ENCODE results near the gene TRAFD1.

TRAFD1 gene

DNA sequence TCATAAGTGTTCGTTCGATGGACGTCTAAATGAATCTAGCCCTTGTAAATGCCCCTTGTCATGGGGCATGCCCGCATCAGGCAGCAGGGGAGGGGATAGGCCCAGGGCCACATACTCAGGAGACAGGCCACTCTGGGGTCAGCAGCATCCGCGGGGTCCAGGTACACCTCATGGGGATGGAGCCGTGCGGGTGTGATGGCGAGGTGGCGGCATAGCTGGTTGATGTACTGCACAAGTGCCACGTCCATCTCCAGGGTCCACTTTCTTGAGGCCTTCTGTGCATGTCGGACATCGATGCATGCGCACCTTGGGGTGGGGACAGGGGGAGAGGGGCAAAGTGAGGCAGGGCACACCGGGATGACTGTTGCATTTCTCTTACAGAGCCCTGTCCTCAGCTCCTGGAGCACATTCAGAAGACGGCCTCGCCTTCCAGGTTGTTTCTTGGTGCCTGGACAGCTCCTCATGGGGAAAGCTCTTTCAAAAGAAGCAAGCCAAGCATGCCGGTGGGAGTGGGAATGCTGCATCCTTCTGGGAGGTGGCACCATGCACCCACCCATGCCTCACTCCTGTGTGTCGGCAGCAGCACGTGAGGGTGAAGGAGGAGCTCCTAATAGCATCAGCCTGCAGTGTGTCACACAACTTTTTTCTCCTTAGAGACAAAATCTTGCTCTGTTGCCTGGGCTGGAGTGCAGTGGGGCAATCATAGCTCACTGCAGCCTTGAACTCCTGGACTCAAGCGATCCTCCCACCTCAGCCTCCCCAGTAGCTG, 47.4 kb downstream of the TRAFD1 start:
- Histone ChIP-seq H3K9me3 (ENCODE audit: insufficient read depth, low read length) (no peaks in the 10 kb centered on the region), H3K4me1 (ENCODE audit: insufficient read depth, insufficient read length) (peaks cover 3% of the 10 kb centered on the region), H3K27me3 (ENCODE audit: insufficient read depth, insufficient read length) (no peaks in the 10 kb centered on the region), H3K36me3 (ENCODE audit: insufficient read depth, insufficient read length, low read length) (peaks cover 50% of the 10 kb centered on the region), H3K4me3 (ENCODE audit: insufficient read length, low read depth) (no peak overlapping the region), H3K9ac (ENCODE audit: insufficient read length, low read depth) (no peak overlapping the region)
- no peak for DNase-seq (ENCODE audit: low read depth, low spot score)
- TF ChIP-seq ZNF274 (IDR thresholded peaks at IDR 0.05; ENCODE audit: low read depth, low read length) (no peak), SUZ12 (IDR thresholded peaks at IDR 0.05; ENCODE audit: extremely low read depth, insufficient read depth, insufficient read length) (no peak), YY1 (IDR thresholded peaks at IDR 0.05; ENCODE audit: insufficient read depth, insufficient read length) (no peak)

- TF ChIP-seq SUZ12 (IDR thresholded peaks at IDR 0.05; ENCODE audit: extremely low read depth, insufficient read depth, insufficient read length) = no peak
- no peak for TF ChIP-seq YY1 (IDR thresholded peaks at IDR 0.05; ENCODE audit: insufficient read depth, insufficient read length)
- no peak for TF ChIP-seq ZNF274 (IDR thresholded peaks at IDR 0.05; ENCODE audit: low read depth, low read length)
- Histone ChIP-seq H3K27me3 (ENCODE audit: insufficient read depth, insufficient read length) (no peaks in the 10 kb centered on the region), H3K4me3 (ENCODE audit: insufficient read length, low read depth) (no peak overlapping the region), H3K4me1 (ENCODE audit: insufficient read depth, insufficient read length) (no peaks in the 10 kb centered on the region), H3K9ac (ENCODE audit: insufficient read length, low read depth) (no peak overlapping the region), H3K36me3 (ENCODE audit: insufficient read depth, insufficient read length, low read length) (peaks cover 67% of the 10 kb centered on the region), H3K9me3 (ENCODE audit: insufficient read depth, low read length) (no peaks in the 10 kb centered on the region)
- no peak for DNase-seq (ENCODE audit: low read depth, low spot score)
Measured at GRCh38 chr12:112175361-112176155, 50.2 kb downstream of the TRAFD1 start.

DNA sequence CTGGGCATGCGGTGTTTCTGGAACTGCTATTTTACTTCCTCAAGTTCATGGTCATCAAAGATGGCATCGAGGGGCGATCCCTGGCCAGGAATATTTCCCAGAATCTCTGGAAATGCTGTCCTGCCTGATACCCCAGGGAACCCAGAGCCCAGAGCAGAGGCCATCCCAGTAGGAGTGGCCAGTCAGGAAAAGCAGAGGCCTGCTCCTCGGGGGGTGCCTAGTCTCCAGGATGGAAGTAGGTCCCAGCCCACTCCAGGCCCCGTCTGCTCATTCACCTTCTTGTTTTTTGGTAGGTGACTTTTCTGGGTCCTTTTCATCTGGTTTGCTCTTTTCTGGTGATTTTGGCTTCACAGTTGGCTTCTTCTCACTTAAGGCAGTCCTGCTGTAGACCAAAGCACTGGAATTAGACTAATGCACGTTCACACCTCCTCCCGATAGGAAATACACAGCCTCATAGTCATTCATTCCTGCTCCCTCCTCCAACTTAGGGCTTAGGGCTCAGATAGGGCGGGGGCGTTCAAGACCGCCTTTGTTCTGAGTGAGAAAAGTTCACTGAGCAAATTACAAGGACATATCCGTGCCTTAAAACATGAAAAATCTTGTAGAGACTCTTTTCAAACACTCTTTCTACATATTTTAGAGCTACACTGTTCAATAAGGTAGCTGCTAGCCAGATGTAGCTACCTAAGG, 51.1 kb downstream of the TRAFD1 start:
- Histone ChIP-seq H3K9me3 (ENCODE audit: insufficient read depth, low read length) (no peaks in the 10 kb centered on the region), H3K9ac (ENCODE audit: insufficient read length, low read depth) (no peak overlapping the region), H3K4me3 (ENCODE audit: insufficient read length, low read depth) (no peak overlapping the region), H3K27me3 (ENCODE audit: insufficient read depth, insufficient read length) (no peaks in the 10 kb centered on the region), H3K4me1 (ENCODE audit: insufficient read depth, insufficient read length) (no peaks in the 10 kb centered on the region), H3K36me3 (ENCODE audit: insufficient read depth, insufficient read length, low read length) (peaks cover 62% of the 10 kb centered on the region)
- TF ChIP-seq ZNF274 (IDR thresholded peaks at IDR 0.05; ENCODE audit: low read depth, low read length) (no peak), SUZ12 (IDR thresholded peaks at IDR 0.05; ENCODE audit: extremely low read depth, insufficient read depth, insufficient read length) (no peak), YY1 (IDR thresholded peaks at IDR 0.05; ENCODE audit: insufficient read depth, insufficient read length) (no peak)
- DNase-seq (ENCODE audit: low read depth, low spot score) = no peak

GRCh38 chr12:112178796-112179195, 53.4 kb downstream of the TRAFD1 start:
- Histone ChIP-seq H3K4me1 (ENCODE audit: insufficient read depth, insufficient read length) (peaks cover 8% of the 10 kb centered on the region), H3K9me3 (ENCODE audit: insufficient read depth, low read length) (no peaks in the 10 kb centered on the region), H3K9ac (ENCODE audit: insufficient read length, low read depth) (no peak overlapping the region), H3K4me3 (ENCODE audit: insufficient read length, low read depth) (no peak overlapping the region), H3K36me3 (ENCODE audit: insufficient read depth, insufficient read length, low read length) (peaks cover 55% of the 10 kb centered on the region), H3K27me3 (ENCODE audit: insufficient read depth, insufficient read length) (no peaks in the 10 kb centered on the region)
- TF ChIP-seq ZNF274 (IDR thresholded peaks at IDR 0.05; ENCODE audit: low read depth, low read length) (no peak), YY1 (IDR thresholded peaks at IDR 0.05; ENCODE audit: insufficient read depth, insufficient read length) (no peak), SUZ12 (IDR thresholded peaks at IDR 0.05; ENCODE audit: extremely low read depth, insufficient read depth, insufficient read length) (no peak)
- no peak for DNase-seq (ENCODE audit: low read depth, low spot score)

GRCh38 chr12:112179341-112179740, 54.0 kb downstream of the TRAFD1 start:
- peaks cover 13% of the 10 kb centered on the region for H3K4me1 ChIP-seq (ENCODE audit: insufficient read depth, insufficient read length)
- no peak overlapping the region for H3K4me3 ChIP-seq (ENCODE audit: insufficient read length, low read depth)
- DNase-seq (ENCODE audit: low read depth, low spot score) = no peak
- H3K9ac ChIP-seq (ENCODE audit: insufficient read length, low read depth) = no peak overlapping the region
- H3K36me3 ChIP-seq (ENCODE audit: insufficient read depth, insufficient read length, low read length) = peaks cover 60% of the 10 kb centered on the region
- TF ChIP-seq ZNF274 (IDR thresholded peaks at IDR 0.05; ENCODE audit: low read depth, low read length) (no peak), SUZ12 (IDR thresholded peaks at IDR 0.05; ENCODE audit: extremely low read depth, insufficient read depth, insufficient read length) (no peak), YY1 (IDR thresholded peaks at IDR 0.05; ENCODE audit: insufficient read depth, insufficient read length) (no peak)
- H3K9me3 ChIP-seq (ENCODE audit: insufficient read depth, low read length) = no peaks in the 10 kb centered on the region
- H3K27me3 ChIP-seq (ENCODE audit: insufficient read depth, insufficient read length) = no peaks in the 10 kb centered on the region

DNA sequence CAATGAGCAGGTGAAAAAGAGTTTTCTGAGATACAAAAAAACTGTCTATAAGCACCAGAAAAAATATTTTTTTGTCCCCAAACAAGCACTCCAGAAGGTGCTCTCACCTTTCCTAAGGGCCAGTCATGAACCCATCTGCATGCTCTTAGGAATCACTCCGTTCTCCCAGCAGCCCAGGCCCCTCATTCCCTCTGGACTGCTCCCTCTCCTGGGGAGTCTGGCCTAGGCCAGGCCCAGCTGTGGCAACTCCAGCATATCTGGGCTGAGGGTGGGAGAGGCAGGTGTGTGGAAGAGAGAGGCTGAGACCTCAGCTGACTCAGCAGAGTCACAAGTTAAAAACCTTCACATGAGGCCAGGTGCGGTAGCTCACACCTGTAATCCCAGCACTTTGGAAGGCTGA, 54.6 kb downstream of the TRAFD1 start:
- no peak for DNase-seq (ENCODE audit: low read depth, low spot score)
- Histone ChIP-seq H3K4me3 (ENCODE audit: insufficient read length, low read depth) (no peak overlapping the region), H3K36me3 (ENCODE audit: insufficient read depth, insufficient read length, low read length) (peaks cover 62% of the 10 kb centered on the region), H3K9ac (ENCODE audit: insufficient read length, low read depth) (no peak overlapping the region), H3K4me1 (ENCODE audit: insufficient read depth, insufficient read length) (peaks cover 18% of the 10 kb centered on the region), H3K27me3 (ENCODE audit: insufficient read depth, insufficient read length) (no peaks in the 10 kb centered on the region), H3K9me3 (ENCODE audit: insufficient read depth, low read length) (no peaks in the 10 kb centered on the region)
- no peak for TF ChIP-seq ZNF274 (IDR thresholded peaks at IDR 0.05; ENCODE audit: low read depth, low read length)
- TF ChIP-seq SUZ12 (IDR thresholded peaks at IDR 0.05; ENCODE audit: extremely low read depth, insufficient read depth, insufficient read length) = no peak
- TF ChIP-seq YY1 (IDR thresholded peaks at IDR 0.05; ENCODE audit: insufficient read depth, insufficient read length) = no peak

All from NT2/D1 (cell line).